HG02870 (cell line): ENCODE data around the gene ZNF70.
"Not testable (repeated sequence)": the region's sequence is repeated elsewhere in the genome, so short reads cannot be mapped to it uniquely, and the experiment has no call there.

Experiments used
- ATAC-seq: cut with Tn5 transposase; IDR thresholded peaks from one replicate; pipeline ENCODE4 v1.9.1; 2021; ENCODE audit warnings: mild to moderate bottlenecking, moderate library complexity; ENCODE audit not compliant: unreplicated experiment

Gene ZNF70

DNA sequence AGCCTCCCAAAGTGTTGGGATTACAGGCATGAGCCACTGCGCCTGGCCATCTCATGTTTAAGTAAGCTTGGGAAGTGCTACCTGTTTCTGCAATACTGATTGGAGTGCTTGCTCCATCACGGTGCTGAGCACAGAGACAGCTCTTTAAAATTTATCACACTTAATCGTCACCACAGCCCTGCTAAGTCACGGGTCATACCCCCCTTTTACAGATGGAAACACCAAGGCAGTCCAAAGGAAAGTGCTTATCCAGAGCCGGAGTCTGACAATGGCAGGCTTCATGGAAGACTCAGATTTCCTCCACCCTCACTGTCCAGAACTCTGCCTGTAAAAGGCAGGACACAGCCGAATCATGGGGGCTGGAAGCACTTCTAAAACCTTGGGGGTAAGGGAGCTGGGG is 9.1 kb upstream of the ZNF70 start:
- ATAC-seq: no peak

GRCh38 chr22:23759566-23759965 is 8.7 kb upstream of the ZNF70 start:
- ATAC-seq: no peak

DNA sequence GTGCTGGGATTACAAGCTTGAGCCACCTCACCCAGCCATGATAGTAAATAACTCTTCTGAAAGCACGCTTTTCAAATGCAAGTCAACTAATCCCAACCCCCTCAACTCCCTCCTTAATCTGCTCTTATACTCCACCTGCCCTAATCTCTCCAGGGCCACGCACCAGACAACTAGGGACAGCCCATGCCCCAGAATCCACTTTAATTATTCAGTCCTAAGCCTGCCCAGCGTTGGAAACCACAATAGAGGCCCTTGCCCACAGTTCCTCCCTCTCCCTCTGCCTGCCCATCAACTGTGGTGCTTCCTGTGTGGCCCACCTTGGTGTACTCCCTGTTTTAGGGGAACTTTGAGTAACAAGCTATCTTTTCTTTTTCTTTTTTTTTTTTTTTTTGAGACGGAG is 6.0 kb upstream of the ZNF70 start:
- no peak for ATAC-seq

DNA sequence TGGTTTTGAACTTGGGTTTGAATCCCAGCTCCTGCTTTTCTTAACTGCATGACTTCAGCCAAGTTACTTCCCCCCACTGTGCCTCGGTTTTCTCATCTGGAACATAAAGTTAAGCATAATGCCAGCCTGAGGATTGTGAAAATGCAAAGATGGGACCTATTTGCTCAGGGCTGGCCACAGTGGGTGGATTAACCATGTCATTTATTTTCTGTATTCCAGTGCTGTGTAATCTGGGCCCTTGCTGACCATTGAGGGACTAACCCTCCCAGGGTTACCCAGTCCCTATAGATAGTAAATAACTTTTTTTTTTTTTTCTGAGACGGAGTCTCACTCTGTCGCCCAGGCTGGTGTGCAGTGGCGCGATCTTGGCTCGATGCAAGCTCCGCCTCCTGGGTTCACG is 4.8 kb upstream of the ZNF70 start:
- no peak for ATAC-seq

- no peak for ATAC-seq
These were observed 4.2 kb upstream of the ZNF70 start for GRCh38 chr22:23754980-23755636.

DNA sequence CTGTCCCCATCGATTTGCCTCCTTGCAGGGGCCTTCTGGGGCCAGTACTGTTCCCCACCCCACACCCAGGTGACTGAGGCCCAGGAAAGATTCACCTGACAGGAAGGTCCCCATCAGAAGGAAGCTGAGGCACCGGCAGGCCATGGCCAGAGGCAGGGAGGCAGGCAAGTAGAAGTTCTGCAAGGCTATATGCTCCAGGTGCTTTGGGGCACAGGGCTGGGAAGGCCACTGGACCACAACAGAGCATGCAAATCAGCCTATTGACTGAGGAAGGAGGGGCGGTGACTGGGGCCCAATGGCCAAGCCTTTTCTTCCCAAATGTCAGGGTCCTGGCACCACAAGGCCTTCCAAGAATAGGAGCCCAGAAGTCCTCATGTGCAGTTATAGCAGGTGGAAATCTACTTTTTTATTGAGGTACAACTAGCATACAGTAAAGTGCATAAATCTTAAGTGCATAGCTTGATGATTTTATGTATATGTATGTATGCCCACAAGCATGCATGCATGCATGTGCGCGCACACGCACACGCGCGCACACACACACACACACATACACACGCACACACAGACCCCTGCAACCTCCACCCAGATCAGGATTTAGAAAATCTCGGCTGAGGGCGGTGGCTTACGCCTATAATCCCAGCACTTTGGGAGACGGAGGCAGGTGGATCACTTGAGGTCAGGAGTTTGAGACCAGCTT is 3.5 kb upstream of the ZNF70 start, which contains the start of gene VPREB3:
VPREB3 (minus strand) TSS at position 206 of the 700 bp plus-strand sequence; CDS start at position 144, 62 bp downstream.
- no peak for ATAC-seq

DNA sequence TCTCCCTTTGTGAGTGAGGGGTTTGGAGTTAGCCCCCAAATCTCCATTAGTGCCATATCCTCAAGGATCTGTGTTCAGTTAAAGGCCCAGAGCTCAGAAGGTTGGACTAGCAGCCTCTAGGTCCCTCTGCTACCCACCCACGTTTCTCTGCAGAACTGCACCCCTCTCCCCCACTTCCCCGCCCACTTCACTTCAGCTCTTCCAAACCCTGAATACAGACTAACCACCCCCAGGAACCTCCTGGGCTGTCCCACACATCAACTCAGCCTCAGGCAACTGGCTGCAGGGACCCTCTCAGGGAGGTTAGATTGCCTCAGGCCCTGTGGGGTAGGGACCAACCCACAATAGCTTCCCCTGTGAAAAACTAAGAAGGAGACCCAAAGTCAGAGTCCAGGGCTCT is 2.5 kb upstream of the ZNF70 start:
- ATAC-seq: no peak

- ATAC-seq: no peak
These were observed 1.8 kb upstream of the ZNF70 start for GRCh38 chr22:23752750-23753149.

DNA sequence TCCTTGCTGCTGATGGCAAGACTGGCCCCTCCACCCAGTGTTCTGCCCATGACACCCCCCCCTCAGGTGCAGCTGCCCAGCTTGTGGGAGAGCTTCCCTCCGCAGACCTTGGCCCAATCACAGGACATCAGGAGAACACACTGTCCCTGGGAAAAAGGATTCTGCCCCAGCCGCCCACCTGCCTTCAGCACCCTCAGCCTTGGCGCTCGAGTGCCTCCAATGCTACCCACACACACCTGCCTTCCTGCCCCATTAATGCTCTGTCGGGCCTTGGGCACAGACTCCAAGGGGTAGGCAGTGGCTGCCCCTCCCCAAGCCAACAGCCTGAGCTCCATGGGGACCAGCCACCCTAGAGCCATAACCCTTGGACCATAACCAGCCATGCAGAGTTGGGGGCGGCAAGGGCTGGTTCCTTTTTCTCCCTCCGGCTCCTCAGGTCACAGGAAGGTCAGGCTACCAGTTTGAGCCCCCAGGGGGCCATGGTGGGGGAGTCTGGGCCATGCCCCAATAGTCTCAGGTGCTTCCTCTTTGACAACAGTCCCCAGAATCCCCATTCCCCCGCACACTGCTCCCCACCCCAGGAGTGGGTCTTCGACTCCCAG is 1.3 kb upstream of the ZNF70 start:
- no peak for ATAC-seq

GRCh38 chr22:23751441-23751996 is 607 bp upstream of the ZNF70 start:
- ATAC-seq: peak; percentile 26

GRCh38 chr22:23750367-23750713 is 572 bp downstream of the ZNF70 start:
- no peak for ATAC-seq

- no peak for ATAC-seq
These were observed 1.0 kb downstream of the ZNF70 start for GRCh38 chr22:23749841-23750301.

DNA sequence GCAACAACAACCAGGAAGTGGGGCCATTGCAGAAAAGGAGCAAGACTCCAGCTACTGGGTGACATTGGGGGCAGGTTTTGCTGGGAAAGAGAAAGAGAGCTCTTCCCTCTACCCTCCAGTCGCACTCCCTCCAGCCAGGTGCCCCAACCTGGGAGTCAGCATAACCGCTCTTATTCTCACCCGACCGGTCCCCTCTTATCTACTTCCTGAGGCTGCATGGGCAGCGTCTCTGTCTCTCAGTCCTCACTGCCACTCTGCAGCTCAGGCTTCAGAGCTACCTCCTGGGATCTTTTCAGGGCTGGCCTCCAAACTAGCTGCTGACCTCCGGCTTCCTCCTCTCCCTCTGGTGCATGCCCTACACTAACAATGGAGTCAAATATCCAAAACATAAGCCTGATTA is 5.1 kb downstream of the ZNF70 start:
- ATAC-seq: no peak

DNA sequence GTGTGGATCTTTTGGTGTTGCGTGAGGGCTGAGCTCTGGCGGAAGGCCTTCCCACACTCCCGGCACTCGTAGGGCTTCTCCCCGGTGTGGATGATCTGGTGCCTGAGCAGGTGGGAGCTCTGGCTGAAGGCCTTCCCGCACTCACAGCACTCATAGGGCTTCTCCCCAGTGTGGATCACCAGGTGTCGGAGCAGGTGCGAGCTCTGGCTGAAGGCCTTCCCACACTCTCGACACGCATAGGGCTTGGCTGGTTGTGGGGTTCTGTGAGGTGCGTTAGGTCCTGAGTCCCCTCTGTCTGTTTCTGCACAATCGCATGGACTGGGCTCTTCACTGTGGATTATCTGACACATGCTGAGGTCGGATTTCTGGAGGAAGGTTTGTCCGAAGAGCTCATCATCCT is 6.4 kb downstream of the ZNF70 start:
- no peak for ATAC-seq

GRCh38 chr22:23744001-23744400 is 6.9 kb downstream of the ZNF70 start:
- no peak for ATAC-seq

DNA sequence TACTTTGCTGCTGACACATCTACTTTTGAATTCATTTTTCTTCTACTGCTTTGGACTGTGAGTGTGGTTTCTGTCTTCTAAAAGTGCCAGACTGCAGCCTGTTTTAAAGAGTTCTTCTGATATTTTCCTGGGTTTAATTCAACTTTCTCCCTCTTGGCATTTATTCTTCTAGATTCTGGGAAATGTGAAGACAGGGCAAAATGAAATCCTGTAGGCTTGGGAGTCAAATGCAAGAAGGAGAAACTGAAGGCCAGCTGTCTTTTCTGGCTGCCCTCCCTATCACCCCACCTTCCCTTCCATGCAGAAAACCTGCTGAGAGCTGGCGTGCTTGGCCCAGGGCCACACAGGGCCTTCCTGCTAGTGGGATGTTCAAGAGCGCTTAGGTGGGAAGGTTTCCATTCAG is 7.6 kb downstream of the ZNF70 start:
- ATAC-seq: no peak

- ATAC-seq: no peak
These were observed 8.2 kb downstream of the ZNF70 start for GRCh38 chr22:23742505-23743264.

- no peak for ATAC-seq
These were observed 13.2 kb downstream of the ZNF70 start for GRCh38 chr22:23737696-23738095.

DNA sequence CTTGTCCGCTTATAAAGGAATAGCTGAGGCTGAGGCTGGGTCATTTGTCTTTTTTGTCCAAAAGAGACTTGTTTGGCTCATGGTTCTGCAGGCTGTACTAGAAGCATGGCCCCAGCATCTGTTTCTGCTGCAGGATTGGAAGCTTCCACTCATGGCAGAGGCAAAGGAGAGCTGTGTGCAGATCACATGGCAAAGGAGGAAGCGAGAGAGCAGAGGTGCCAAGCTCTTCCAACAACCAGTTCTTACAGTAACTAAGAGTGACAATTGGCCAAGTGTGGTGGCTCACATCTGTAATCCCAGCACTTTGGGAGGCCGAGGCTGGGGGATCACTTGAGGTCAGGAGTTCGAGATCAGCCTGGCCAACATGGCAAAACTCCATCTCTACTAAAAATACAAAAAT is 22.8 kb downstream of the ZNF70 start:
- not testable (repeated sequence) for ATAC-seq

GRCh38 chr22:23722724-23723123 is 28.2 kb downstream of the ZNF70 start:
- ATAC-seq: no peak

DNA sequence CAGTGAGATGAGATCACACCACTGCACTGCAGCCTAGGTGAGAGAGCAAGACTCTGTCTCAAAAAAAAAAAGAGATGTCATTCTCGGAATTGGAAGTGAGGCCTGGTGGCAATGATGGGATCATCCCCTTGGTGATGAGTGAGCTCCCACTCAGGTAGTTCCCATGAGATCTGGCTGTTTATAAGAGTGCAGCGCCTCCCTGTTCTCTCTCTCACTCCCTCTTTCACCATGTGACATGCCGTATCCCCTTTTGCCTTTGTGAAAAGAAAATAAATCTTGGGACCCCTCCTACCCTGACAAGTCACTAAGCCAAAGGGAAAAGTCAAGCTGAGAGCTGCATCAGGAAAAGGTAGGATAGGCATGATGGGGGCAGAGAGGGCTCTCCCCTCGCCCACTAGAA is 28.8 kb downstream of the ZNF70 start:
- no peak for ATAC-seq
